HUES64 (cell line): Measurements from ENCODE around the gene AQP12A.
"Not testable (repeated sequence)": the region's sequence is repeated elsewhere in the genome, so short reads cannot be mapped to it uniquely, and the experiment has no call there.

Experiments
- H3K27ac ChIP-seq: 2 replicates; pipeline ENCODE4 v1.7.0; 2013; ENCODE audit warnings: low read depth, low read length, inconsistent platforms
- H3K27me3 ChIP-seq: 2 replicates; pipeline ENCODE4 v1.6.1; 2013; ENCODE audit warnings: mild to moderate bottlenecking, low read length; ENCODE audit not compliant: insufficient read depth
- H3K36me3 ChIP-seq: 2 replicates; pipeline ENCODE4 v1.6.1; 2013; ENCODE audit warnings: mild to moderate bottlenecking, low read length; ENCODE audit not compliant: insufficient read depth
- H3K4me1 ChIP-seq: 2 replicates; pipeline ENCODE4 v1.6.1; 2013; ENCODE audit warnings: mild to moderate bottlenecking, low read length, moderate library complexity; ENCODE audit not compliant: insufficient read depth
- H3K4me3 ChIP-seq: 2 replicates; pipeline ENCODE4 v1.5.1; 2013; ENCODE audit warnings: mild to moderate bottlenecking, low read length, moderate library complexity
- H3K9ac ChIP-seq: 2 replicates; pipeline ENCODE4 v1.6.1; 2013; ENCODE audit warnings: mild to moderate bottlenecking, low read depth, low read length
- H3K9me3 ChIP-seq: 2 replicates; pipeline ENCODE4 v1.6.1; 2013; ENCODE audit warnings: low read depth, low read length; ENCODE audit not compliant: insufficient read depth
- WGBS: fragments of 150-250, 120-280 bp; methylation state at CpG from one replicate; pipeline ENCODE4 v1.1.7; 2013; ENCODE audit warnings: missing lambda C conversion rate; 5-methylcytosine and 5-hydroxymethylcytosine counted together

Gene AQP12A

DNA sequence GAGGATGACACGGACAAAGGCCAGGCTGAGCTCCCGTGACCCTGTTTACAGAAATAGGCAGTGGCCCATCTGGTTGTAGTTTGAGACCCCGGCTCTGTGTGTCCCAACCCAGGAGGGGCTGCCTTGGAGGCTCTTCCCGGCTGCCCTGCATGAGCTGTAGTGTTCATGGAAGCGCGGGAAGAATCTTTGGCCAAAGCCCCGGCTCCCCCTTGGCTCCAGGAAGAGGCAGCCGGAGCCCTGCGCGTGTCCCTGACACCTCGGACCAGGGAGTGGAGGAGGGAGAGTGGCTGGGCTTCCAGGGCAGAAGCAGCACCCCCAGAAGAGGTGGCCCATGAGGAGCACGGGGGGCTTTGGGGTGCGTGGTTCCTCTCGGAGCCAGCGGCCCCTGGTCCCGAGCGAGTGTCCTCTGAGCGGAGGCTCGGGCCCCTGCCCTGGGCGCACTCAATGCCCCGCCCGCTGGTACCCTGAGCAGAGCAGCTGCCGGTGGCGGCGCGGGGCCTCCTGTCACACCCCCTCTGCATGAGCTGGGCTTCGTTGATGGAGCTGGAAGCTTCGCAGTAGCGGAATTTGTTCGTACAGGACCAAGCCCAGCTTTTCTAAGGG, 44.7 kb upstream of the AQP12A start:
- no peak overlapping the region for H3K9ac ChIP-seq
- no peaks in the 10 kb centered on the region for H3K36me3 ChIP-seq
- no peaks in the 10 kb centered on the region for H3K4me1 ChIP-seq
- peaks cover 3% of the 10 kb centered on the region; the same call in 1 of the 2 replicates for H3K9me3 ChIP-seq
- no peak overlapping the region for H3K4me3 ChIP-seq
- no peaks in the 10 kb centered on the region for H3K27me3 ChIP-seq
- no peak overlapping the region for H3K27ac ChIP-seq
- 85% methylated on average over 30 of the region's 30 CpGs for WGBS

DNA sequence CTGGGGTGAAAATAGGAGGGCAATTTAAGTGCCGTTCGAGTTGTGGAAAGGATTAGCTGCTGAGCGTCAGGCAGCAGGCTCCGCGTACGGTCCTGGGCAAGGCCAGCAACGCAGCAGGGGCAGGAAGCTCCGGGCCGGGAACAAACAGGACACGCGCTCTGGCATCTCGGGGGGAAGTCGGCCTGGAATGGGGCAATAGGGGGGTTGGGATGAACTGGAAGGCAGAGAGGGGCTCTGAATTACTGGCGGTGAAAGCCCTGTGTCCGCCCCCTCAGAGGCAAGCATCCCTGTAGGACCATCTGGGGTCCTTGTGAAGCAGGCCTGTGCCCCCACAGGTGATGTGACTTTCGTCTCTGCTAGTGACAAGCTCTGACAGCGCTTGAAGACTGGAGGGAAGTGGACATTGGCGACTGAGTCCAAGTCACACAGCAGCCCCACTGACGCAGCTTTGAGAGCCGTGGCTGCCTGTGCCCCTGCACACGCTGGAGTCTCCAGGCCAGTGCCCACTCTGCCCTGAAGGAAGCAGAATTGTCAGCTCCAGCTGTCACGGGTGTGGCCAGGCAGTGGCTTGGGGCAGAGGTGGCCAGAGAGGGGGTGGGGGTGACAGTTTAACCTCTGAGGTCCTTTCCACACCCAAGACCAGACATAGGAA, 44.0 kb upstream of the AQP12A start:
- no peak overlapping the region for H3K4me3 ChIP-seq
- no peaks in the 10 kb centered on the region for H3K27me3 ChIP-seq
- H3K36me3 ChIP-seq: no peaks in the 10 kb centered on the region
- no peaks in the 10 kb centered on the region for H3K4me1 ChIP-seq
- no peak overlapping the region for H3K27ac ChIP-seq
- peaks cover 3% of the 10 kb centered on the region; the same call in 1 of the 2 replicates for H3K9me3 ChIP-seq
- H3K9ac ChIP-seq: no peak overlapping the region
- WGBS: 89% methylated on average over 22 of the region's 22 CpGs

DNA sequence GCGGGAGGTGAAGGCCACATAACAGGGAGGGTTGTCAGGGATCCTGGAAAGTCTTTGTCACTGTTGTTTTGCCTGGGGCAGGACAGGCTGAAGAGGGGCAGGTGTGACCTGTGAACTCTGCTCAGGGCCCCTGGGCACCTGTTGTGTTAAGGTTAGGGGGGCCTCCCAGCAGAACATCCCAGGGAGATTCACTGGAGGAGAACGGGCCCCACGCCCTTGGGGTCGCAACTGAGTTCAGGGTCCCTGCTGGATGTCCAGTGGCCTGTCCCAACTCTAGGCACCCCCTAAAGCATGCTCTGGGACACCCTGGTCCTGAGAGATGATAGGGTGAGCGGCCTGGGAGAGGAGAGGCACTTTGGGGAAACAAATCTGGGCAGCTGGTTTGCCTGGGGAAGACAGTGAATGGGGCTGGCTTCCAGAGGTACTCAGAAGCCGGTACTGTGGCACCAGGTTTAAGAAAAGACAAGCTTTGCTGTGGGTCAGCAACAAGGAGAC, 43.5 kb upstream of the AQP12A start:
- no peaks in the 10 kb centered on the region for H3K36me3 ChIP-seq
- H3K9me3 ChIP-seq: peaks cover 3% of the 10 kb centered on the region; the same call in 1 of the 2 replicates
- no peak overlapping the region for H3K9ac ChIP-seq
- H3K4me3 ChIP-seq: no peak overlapping the region
- no peaks in the 10 kb centered on the region for H3K4me1 ChIP-seq
- no peak overlapping the region for H3K27ac ChIP-seq
- WGBS: 90% methylated on average over 6 of the region's 6 CpGs
- no peaks in the 10 kb centered on the region for H3K27me3 ChIP-seq

DNA sequence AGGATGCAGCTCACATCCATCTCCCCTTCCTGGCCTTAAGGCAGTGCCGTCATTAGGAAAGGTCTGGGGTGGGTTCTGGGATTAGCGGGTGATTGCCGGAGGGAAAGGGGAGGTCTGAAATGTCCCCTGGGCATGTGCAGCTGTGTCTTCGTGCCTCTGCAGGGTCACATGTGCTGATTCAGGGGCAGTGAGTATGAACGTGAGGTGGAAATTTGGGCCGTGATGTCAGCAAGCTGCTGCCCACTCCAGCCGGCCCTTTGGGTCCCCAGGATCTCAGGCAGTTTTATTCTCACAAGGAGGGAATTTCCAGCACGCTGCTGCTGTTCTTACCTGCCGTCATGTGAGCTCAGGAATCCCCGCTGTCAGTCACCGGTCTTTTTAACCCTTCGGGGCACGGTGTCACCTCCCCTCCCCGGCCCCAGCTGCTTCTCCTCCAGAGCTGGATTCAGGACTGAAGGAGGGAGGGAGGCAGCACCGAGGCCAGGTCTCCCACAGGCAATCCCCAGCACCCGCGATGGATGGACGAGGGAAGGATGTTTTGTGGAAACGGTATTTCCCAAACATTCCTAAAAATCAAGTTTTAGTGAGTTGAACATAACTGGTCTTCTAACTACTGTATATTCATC, 42.9 kb upstream of the AQP12A start:
- WGBS: 56% methylated on average over 19 of the region's 19 CpGs
- H3K9ac ChIP-seq: no peak overlapping the region
- no peak overlapping the region for H3K4me3 ChIP-seq
- no peaks in the 10 kb centered on the region for H3K27me3 ChIP-seq
- H3K4me1 ChIP-seq: no peaks in the 10 kb centered on the region
- H3K27ac ChIP-seq: no peak overlapping the region
- H3K9me3 ChIP-seq: peaks cover 3% of the 10 kb centered on the region; the same call in 1 of the 2 replicates
- H3K36me3 ChIP-seq: no peaks in the 10 kb centered on the region

DNA sequence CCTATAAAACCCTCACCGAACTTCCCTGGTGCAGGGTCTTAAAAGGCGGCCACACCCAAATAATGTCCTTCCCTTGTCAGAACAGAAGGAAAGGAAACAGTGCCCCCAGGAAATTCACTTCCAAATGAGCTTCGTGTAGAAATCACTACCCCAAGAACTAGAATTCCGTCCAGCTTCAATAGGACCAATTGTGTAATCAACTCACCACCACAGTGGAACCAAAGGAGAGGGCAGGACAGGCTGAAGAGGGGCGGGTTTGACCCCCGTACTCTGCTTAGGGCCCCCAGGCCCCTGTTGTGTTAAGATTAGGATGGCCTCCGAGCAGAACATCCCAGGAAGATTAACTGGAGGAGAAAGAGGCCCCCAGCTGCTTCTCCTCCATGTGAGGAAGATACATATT, 42.3 kb upstream of the AQP12A start:
- no peak overlapping the region for H3K9ac ChIP-seq
- no peak overlapping the region for H3K27ac ChIP-seq
- no peaks in the 10 kb centered on the region for H3K36me3 ChIP-seq
- peaks cover 3% of the 10 kb centered on the region; the same call in 1 of the 2 replicates for H3K9me3 ChIP-seq
- H3K4me3 ChIP-seq: no peak overlapping the region
- 59% methylated on average over 7 of the region's 7 CpGs for WGBS
- no peaks in the 10 kb centered on the region for H3K27me3 ChIP-seq
- H3K4me1 ChIP-seq: no peaks in the 10 kb centered on the region

DNA sequence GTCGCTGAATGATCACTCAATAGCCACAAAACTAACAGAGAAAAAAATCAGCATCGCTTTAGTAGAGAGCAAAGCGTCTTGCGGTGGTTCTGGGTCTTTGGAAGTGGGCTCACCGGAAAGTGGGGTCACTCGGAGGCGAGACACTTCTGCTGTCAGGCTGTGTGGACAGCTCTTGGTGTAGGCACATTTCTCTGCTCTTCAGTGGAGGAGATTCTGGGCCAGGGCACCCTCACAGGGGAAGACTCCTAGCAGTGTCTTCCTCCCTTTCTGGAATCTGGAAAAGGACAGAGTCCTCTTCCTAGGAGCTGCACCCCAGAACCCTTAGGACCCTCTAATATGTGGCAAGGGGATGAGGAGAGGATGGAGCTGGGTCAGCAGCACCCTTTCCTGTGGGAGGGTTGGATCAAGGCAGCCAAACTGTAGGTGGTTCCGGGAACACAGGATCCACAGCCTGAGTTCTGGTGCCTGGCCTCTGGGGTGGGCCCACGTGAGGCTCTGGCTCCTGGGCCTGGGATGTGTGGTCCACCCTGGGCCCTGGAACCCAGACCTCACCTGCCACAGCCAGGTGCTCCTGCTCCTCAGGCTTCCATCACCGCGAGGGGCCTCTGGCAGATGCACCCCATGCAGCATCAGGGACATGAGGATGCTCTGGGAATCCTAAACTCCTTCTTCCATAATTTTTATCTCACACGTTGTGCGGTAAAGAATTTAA, 41.3 kb upstream of the AQP12A start:
- WGBS: 93% methylated on average over 13 of the region's 13 CpGs
- peaks cover 3% of the 10 kb centered on the region; the same call in 1 of the 2 replicates for H3K9me3 ChIP-seq
- H3K4me3 ChIP-seq: no peak overlapping the region
- no peaks in the 10 kb centered on the region for H3K27me3 ChIP-seq
- no peaks in the 10 kb centered on the region for H3K4me1 ChIP-seq
- no peaks in the 10 kb centered on the region for H3K36me3 ChIP-seq
- H3K9ac ChIP-seq: no peak overlapping the region
- no peak overlapping the region for H3K27ac ChIP-seq

DNA sequence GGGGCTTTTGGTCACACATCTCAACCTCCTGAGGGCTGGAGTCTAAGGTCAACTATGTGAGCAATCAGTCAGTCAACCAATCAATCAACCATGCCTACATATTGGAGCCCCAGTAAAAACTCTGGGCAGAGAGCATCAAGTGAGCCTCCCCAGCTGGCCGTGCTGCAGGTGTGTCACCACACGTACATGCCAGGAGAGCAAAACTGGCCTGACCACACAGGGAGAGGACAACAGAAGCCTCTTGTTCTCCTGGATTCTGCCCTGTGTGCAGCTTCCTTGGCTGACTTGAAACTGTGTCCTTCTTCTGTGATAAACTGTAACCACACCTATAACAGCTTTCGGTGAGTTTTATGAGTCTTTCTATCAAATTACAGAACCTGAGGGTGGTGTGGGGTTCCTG, 40.5 kb upstream of the AQP12A start:
- Histone ChIP-seq H3K4me1 (no peaks in the 10 kb centered on the region), H3K27me3 (no peaks in the 10 kb centered on the region), H3K4me3 (no peak overlapping the region), H3K27ac (no peak overlapping the region), H3K9ac (no peak overlapping the region), H3K36me3 (no peaks in the 10 kb centered on the region), H3K9me3 (peaks cover 3% of the 10 kb centered on the region; the same call in 1 of the 2 replicates)
- 91% methylated on average over 3 of the region's 3 CpGs for WGBS

DNA sequence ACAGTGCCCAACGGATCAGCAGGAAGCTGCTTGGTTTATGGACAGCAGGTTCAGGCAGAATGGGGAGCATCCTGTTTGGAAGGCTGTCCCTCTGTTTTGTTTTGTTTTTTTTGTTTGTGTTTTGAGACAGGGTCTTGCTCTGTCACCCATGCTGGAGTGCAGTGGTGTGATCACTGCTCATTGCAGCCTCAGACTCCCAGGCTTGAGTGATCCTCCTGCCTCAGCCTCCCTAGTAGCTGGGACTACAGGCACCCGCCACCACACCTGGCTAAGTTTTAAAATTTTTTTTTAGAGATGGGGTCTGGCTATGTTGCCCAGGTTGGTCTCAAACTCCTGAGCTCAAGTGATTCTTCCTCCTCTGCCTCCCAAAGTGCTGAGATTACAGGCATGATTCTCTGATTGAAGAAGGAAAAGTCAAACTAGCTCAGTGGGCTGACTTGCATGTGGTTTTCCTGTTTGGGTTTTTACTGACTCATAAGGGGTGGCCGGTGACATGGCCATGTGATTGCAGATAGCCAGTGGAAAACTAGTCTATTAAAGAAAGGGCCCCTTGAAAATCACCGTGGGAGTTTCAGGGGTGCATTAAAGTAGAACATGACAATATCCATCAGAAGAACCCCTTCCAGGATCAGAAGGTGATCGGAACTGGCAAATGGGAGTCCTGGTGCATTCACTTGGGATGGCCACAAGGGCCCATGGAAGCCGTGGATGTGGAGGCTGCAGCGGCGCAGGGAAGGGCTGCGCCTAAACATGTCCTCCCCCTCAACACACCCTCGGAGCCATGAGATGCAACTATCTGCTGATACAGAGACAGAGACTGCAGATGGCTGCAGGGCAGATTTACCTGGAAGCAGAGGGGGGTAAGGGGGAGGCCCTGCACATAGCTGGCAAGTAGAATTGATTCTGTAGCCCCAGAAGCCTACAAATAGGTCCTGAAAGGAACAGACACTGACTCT, 35.5 kb upstream of the AQP12A start:
- Histone ChIP-seq H3K4me1 (no peaks in the 10 kb centered on the region), H3K36me3 (no peaks in the 10 kb centered on the region), H3K27me3 (peaks cover 4% of the 10 kb centered on the region; the same call in 1 of the 2 replicates), H3K9ac (no peak overlapping the region), H3K4me3 (no peak overlapping the region), H3K27ac (no peak overlapping the region), H3K9me3 (peaks cover 1% of the 10 kb centered on the region; the same call in 1 of the 2 replicates)
- WGBS: 88% methylated on average over 10 of the region's 10 CpGs

DNA sequence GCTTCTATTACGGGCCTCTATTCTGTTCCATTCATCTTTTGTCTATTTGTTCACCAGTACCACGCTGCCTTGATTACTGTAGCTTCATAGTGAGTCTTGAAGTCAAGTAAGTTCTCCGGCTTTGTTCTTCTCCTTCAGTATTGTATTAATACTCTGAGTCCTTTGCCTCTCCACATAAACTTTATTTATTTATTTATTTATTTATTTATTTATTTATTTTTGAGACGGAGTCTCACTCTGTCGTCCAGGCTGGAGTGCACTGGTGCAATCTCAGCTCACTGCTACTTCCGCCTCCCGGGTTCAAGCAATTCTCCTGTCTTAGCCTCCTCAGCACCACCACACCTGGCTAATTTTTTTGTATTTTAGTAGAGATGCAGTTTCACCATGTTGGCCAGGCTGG, 31.8 kb upstream of the AQP12A start:
- 89% methylated on average over 6 of the region's 7 CpGs for WGBS
- not testable (repeated sequence) for H3K27me3 ChIP-seq, H3K9me3 ChIP-seq

DNA sequence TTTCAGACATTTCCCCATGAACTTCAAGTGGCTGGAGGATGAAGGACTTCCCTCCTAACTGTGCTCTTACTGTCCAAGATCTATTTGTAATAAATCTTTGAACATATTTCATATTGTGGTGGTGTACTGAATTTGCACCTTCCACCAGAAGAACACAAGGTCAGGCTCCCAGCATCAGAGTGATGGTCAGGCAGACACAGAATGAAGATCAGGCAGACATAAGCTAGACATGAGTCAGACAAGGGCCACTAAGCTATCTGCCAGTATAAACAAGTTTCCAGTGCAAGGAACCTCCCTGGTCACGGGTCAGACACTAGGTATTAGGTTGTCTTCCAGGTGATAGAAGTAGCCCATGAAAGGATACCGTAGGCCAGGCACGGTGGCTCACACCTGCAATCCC, 29.0 kb upstream of the AQP12A start:
- Histone ChIP-seq H3K4me1 (no peaks in the 10 kb centered on the region), H3K4me3 (no peak overlapping the region), H3K36me3 (no peaks in the 10 kb centered on the region), H3K27ac (no peak overlapping the region), H3K9ac (no peak overlapping the region), H3K27me3 (peaks cover 5% of the 10 kb centered on the region; the same call in 1 of the 2 replicates), H3K9me3 (peaks cover 10% of the 10 kb centered on the region; the same call in 1 of the 2 replicates)
- WGBS: 88% methylated on average over 3 of the region's 3 CpGs

More for the DNA sequence above, 31.8 kb upstream of the AQP12A start:
- not testable (repeated sequence) for H3K4me1 ChIP-seq, H3K9ac ChIP-seq, H3K4me3 ChIP-seq, H3K36me3 ChIP-seq, H3K27ac ChIP-seq
